Cardiac fibroblast (primary cell): ENCODE results near the gene NLRC5.
"Not testable (repeated sequence)": the region's sequence is repeated elsewhere in the genome, so short reads cannot be mapped to it uniquely, and the experiment has no call there.

Experiments used
- DNase-seq, 2 donors: peaks; one replicate each; pipeline versions ENCODE4 v3.0.0 to v3.0.0-alpha.2; 2010; ENCODE audit warnings: low read depth in 2 of 2
- H3K4me3 ChIP-seq, 2 donors: replicated peaks in 1 of 2; 1 replicate in 1 of 2; 2 replicates in 1 of 2; pipeline ENCODE4 v1.5.1; 2011; ENCODE audit warnings: low read depth in 2 of 2, low read length in 2 of 2, mild to moderate bottlenecking in 2 of 2, moderate library complexity in 1 of 2
- TF ChIP-seq, protein P1 (sequence below): IDR thresholded peaks from one replicate; pipeline ENCODE4 v1.5.1; 2011; ENCODE audit warnings: low read depth, mild to moderate bottlenecking, low read length, inconsistent platforms

Gene NLRC5

DNA sequence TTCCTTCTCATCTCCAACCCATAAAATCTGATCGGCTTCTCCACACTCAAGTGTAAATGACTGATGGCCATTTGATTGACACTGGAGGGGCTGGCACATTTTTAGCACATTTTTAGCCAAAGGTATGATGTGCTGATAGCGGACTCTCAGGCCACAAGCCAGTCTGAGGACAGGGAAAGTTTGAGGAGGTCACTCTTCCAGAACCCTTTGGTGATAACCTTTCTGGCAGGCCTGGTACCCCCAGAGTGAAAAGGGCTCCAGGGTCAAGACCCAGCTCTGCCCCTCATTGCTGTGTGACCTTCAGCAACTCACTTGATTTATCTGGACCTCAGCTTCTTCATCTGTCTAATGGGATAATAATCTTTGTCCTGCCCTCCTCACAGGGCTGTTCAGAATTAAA lies 1.7 kb upstream of the NLRC5 start:
- DNase-seq: no peak
- TF ChIP-seq, protein P1, sequence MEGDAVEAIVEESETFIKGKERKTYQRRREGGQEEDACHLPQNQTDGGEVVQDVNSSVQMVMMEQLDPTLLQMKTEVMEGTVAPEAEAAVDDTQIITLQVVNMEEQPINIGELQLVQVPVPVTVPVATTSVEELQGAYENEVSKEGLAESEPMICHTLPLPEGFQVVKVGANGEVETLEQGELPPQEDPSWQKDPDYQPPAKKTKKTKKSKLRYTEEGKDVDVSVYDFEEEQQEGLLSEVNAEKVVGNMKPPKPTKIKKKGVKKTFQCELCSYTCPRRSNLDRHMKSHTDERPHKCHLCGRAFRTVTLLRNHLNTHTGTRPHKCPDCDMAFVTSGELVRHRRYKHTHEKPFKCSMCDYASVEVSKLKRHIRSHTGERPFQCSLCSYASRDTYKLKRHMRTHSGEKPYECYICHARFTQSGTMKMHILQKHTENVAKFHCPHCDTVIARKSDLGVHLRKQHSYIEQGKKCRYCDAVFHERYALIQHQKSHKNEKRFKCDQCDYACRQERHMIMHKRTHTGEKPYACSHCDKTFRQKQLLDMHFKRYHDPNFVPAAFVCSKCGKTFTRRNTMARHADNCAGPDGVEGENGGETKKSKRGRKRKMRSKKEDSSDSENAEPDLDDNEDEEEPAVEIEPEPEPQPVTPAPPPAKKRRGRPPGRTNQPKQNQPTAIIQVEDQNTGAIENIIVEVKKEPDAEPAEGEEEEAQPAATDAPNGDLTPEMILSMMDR: no peak
- no peak overlapping the region for H3K4me3 ChIP-seq

DNA sequence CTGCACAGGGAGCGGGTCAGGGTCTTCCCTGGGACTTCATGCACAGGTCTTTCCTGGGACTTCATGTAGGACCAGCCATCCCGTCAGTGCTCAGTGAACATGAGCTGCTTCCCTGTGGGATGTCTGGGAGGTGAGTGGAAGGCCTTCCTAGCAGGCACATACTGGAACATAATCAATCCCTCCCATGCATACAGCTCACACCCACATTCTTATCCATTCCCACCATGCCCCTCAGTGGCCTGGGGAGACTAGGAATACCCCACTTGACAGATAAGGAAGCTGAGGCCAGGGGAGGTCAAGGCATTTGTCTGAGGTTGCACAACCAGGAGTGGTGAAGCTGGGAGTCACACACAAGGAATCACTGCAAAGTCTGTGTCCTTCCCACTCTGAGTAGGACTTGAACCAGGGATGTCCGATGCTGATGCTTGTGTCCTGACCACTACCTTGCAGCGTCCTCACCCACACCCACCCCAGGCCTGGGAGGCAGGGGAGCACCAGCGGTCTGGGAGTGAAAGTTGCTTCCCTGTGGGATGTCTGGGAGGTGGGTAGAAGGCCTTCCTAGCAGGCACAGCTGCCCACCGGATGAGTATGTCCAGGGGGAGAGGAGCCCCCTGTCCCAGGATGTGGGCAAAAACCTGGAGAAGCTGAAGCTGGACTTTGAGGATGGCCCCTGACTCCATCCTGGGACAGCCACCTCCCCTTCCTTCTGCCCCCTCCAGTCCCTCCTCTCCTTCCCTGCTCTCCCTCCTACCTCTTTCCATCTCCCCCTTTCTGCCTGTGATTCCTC lies 1.0 kb upstream of the NLRC5 start:
- DNase-seq: peak in 1 of 2 donors; percentile 34
- peak overlapping the region; percentile 74 to 80 for H3K4me3 ChIP-seq
- TF ChIP-seq, protein P1: no peak

DNA sequence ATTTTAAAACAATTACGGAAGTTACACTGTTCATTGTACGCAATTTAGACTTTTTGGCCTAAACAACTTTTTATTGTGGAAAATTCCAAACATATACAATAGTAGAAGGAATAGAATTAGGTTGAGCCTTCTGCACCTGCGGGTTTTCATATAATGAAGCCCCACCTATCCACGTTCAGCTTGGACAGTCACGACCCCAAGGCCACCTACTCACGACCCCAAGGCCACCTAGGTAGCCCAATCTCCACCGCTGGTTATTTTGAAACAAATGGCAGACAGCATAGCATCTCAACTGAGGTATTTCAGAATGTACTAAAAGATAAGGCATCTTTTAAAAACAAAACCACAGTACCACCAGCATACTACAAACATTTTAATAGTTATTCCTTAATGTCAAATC lies 631 bp downstream of the NLRC5 start:
- no peak for DNase-seq
- TF ChIP-seq, protein P1: no peak
- H3K4me3 ChIP-seq: peak overlapping the region; percentile 74 to 80

DNA sequence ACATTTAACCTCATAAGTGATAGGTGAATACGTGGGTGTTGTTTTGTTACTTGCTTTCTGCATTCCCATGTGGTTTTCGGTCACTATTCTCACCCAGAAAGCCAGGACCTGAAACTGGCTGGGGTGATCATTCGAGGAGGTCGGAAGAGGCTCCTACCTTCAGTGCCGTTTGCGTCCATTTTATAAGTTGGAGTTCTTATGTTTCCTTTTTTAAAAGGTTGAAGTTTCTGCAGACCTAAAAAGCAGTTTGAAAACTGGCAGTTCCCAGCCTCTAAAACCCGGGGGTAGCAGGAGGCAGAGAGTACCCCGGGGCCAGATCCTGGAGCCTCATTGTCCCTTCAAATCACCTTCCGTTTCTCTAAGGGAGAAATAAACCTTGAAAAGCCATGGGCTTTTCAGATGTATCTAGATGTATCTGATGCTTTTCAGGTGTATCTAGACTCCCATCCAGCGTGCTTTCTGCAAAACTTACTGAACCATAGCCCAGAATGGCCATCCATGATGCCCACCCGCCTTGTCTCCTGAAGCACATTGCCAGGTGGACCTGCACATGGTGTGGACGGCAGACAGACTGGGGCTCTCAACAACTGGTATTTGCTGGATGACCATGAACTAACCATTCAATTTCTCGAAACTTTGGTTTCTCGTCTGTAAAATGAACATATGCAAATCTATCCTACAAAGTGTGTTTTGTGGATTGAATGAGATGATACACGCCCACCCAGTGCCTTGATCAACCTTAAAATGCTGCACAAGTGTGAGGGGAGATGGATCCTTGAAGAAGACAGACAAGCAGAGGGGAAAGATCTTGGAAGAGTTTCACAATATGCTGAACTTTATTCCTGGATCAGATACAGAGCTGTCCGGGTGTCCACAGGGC lies 1.3 kb downstream of the NLRC5 start:
- peak overlapping the region; percentile 74 to 80 for H3K4me3 ChIP-seq
- TF ChIP-seq, protein P1: no peak
- DNase-seq: no peak

DNA sequence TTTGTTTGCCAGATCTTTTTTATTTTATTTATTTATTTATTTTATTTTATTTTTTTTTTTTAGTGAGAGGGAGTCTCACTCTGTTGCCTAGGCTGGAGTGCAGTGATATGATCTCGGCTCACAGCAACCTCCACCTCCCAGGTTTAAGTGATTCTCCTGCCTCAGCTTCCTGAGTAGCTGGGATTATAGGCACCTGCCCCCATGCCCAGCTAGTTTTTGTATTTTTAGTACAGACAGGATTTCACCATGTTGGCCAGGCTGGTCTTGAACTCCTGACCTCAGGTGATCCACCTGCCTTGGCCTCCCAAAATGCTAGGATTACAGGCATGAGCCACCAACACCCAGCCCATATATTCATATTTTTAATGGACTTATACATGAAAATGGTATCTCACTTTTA lies 3.1 kb downstream of the NLRC5 start:
- not testable (repeated sequence) for DNase-seq, H3K4me3 ChIP-seq

DNA sequence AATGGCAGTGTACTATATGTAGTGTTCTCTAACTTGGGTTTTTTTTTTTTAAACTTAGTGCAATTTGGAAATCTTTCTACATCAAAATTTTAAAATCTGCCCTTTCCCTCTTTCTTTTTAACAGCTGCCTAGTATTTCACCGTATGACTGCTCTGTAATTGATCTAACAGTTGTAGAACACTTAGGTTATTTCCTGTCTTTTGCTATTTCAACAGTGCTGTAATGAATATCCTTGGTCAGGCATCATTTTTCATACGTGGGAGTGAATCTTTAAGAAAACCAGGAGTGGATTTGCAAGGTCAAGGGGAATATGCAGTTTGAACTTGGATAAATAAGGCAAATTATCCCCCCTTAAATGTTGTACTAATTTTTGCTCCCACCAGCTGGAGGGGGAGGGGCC lies 3.8 kb downstream of the NLRC5 start:
- TF ChIP-seq, protein P1: no peak
- H3K4me3 ChIP-seq: no peak overlapping the region
- peak in 1 of 2 donors; percentile 33 for DNase-seq

DNA sequence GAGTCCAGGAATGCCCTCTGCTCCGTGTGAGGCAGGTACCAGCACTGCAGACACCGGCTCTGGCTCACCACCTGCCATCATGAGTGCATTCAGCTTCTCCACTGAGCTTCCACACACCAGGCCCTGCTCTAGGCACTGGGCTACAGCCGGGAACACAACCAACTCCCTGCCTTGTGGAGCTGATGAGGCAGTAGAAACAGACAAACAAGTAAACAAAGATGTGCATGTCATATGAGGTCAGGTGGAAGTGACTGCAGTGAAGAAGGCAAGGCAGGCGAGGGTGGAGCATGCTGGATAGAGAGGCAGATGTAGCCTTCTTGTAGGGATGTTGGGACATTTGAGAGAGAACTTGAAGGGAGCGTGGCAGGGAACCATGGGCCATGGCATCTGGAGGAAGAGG lies 5.0 kb downstream of the NLRC5 start:
- TF ChIP-seq, protein P1: no peak
- DNase-seq: no peak
- H3K4me3 ChIP-seq: no peak overlapping the region
